Smooth muscle cell (in vitro differentiated cells): ENCODE results near the gene RHOD. TPM values are rescaled to one million over a fixed set of nuclear protein-coding genes. Genes with fewer than 3 reads are reported as not detected.

Experiments
- DNase-seq: peaks from one replicate; lab custom pipeline; 2025; ENCODE audit not compliant: unreplicated experiment; lab: John Stamatoyannopoulos, UW
- H2AFZ ChIP-seq: fragments of 200-600 bp; sonication (generic); 2 replicates; pipeline ENCODE4 v1.6.0; 2016; ENCODE audit warnings: antibody characterized with exemption, low read depth, mild to moderate bottlenecking
- H3F3A ChIP-seq: fragments of 200-600 bp; sonication (generic); 2 replicates; pipeline ENCODE4 v1.6.0; 2017; ENCODE audit warnings: antibody characterized with exemption, low read depth
- H3K27ac ChIP-seq: fragments of 200-600 bp; sonication (generic); 2 replicates; pipeline ENCODE4 v1.5.1; 2016; ENCODE audit warnings: low read depth, mild to moderate bottlenecking
- H3K27me3 ChIP-seq: fragments of 200-600 bp; sonication (generic); 2 replicates; pipeline ENCODE4 v1.6.1; 2016; ENCODE audit warnings: low read depth, mild to moderate bottlenecking
- H3K36me3 ChIP-seq: fragments of 200-600 bp; sonication (generic); 2 replicates; pipeline ENCODE4 v1.5.1; 2016; ENCODE audit warnings: low read depth
- H3K4me1 ChIP-seq: fragments of 200-600 bp; sonication (generic); 2 replicates; pipeline ENCODE4 v1.5.1; 2016; ENCODE audit warnings: low read depth
- H3K4me2 ChIP-seq: fragments of 200-600 bp; sonication (generic); 2 replicates; pipeline ENCODE4 v1.6.0; 2016; ENCODE audit warnings: mild to moderate bottlenecking
- H3K4me3 ChIP-seq: fragments of 200-600 bp; sonication (generic); 2 replicates; pipeline ENCODE4 v1.5.1; 2016; ENCODE audit warnings: mild to moderate bottlenecking
- H3K79me2 ChIP-seq: fragments of 200-600 bp; sonication (generic); 2 replicates; pipeline ENCODE4 v1.6.0; 2016; ENCODE audit warnings: low read depth, mild to moderate bottlenecking
- H3K9ac ChIP-seq: fragments of 200-600 bp; sonication (generic); 2 replicates; pipeline ENCODE4 v1.6.0; 2016; ENCODE audit warnings: low read depth
- H3K9me3 ChIP-seq: fragments of 200-600 bp; sonication (generic); replicated peaks from 2 replicates; pipeline ENCODE4 v1.5.1; 2016; ENCODE audit warnings: low read depth
- H4K20me1 ChIP-seq: fragments of 200-600 bp; sonication (generic); 2 replicates; pipeline ENCODE4 v1.6.0; 2016; ENCODE audit warnings: low read depth
- WGBS: methylation state at CpG from one replicate; pipeline ENCODE4 v1.1.7; 2016; ENCODE audit warnings: low lambda C conversion rate; 5-methylcytosine and 5-hydroxymethylcytosine counted together
- polyA plus RNA-seq: library from polyadenylated mRNA; unstranded; fragments of >200 nt; fragmentation: Nextera tagmentation; extraction: Ambion mirVana; gene quantifications from 2 replicates; pipeline ENCODE4 v1.2.1, GENCODE V29; 2016
- total RNA-seq: library from RNA; depleted of rRNA; stranded (reverse); fragments of >200 nt; gene quantifications from 2 replicates; pipeline ENCODE4 v1.2.3, GENCODE V29; 2014
- TF ChIP-seq, protein P1 (sequence below): fragments of 200-600 bp; sonication (generic); IDR thresholded peaks from 2 replicates; pipeline ENCODE4 v1.5.1; 2017; ENCODE audit warnings: borderline replicate concordance, mild to moderate bottlenecking, antibody characterized with exemption; ENCODE audit not compliant: insufficient read depth, poor library complexity, severe bottlenecking

RHOD gene
- total and polyA plus RNA-seq, 2 experiments from 2014 or later, result 28.4 to 38.9 TPM

DNA sequence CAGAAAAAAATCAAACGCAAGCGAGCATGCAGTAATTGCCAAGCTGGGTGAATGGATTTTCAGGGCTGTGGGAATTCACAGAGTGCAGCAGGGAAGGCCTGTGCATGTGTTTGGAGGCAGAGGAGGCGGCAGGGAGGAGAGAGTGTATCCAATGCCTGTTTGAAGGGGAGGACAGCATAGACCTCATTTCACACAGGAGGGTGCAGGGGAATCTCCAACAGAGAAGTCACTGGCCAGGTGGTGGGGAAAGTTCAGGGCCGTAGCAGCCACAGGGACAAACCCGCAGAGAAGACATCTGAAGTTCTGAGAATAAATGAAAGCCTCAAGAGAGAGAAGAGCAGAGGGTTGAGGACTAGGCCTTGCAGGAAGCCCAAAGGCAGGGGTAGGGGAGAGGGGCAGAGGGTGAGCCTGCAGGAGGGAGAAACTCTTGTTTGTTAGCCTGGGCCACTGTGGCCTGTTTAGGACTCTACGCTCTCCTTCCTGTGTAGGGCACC is 43.2 kb downstream of the RHOD start:
- 94% methylated on average over 6 of the region's 6 CpGs for WGBS
- H3K27ac ChIP-seq, result no peak overlapping the region
- H3K4me2 ChIP-seq, result no peak overlapping the region

DNA sequence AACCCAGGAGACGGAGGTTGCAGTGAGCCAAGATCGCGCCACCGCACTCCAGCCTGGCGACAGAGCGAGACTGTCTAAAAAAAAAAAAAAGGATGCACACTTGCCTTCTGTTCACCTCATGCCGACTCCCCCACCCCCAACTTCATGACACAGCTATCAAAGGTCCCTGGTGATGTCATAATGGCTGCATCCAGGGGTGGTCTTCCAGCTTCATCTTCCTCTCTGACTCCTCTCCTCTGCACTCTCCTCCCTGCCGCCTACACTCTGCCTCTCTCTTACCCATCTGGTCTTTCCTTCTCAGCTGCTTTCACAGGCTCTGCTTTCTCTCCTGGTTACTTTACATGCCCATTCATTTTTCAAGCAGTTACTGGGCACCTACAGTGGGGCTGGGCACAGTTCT is 46.0 kb downstream of the RHOD start:
- H3K27me3 ChIP-seq, result no peaks in the 10 kb centered on the region
- H4K20me1 ChIP-seq, result no peaks in the 10 kb centered on the region
- no peak overlapping the region for H3K4me2 ChIP-seq
- no peaks in the 10 kb centered on the region for H3F3A ChIP-seq
- H3K4me3 ChIP-seq, result no peak overlapping the region
- DNase-seq, result no peak
- H3K9me3 ChIP-seq, result no peaks in the 10 kb centered on the region
- H3K9ac ChIP-seq, result no peak overlapping the region
- WGBS, result 98% methylated on average over 8 of the region's 8 CpGs
- H2AFZ ChIP-seq, result no peak overlapping the region
- TF ChIP-seq, protein P1, sequence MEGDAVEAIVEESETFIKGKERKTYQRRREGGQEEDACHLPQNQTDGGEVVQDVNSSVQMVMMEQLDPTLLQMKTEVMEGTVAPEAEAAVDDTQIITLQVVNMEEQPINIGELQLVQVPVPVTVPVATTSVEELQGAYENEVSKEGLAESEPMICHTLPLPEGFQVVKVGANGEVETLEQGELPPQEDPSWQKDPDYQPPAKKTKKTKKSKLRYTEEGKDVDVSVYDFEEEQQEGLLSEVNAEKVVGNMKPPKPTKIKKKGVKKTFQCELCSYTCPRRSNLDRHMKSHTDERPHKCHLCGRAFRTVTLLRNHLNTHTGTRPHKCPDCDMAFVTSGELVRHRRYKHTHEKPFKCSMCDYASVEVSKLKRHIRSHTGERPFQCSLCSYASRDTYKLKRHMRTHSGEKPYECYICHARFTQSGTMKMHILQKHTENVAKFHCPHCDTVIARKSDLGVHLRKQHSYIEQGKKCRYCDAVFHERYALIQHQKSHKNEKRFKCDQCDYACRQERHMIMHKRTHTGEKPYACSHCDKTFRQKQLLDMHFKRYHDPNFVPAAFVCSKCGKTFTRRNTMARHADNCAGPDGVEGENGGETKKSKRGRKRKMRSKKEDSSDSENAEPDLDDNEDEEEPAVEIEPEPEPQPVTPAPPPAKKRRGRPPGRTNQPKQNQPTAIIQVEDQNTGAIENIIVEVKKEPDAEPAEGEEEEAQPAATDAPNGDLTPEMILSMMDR, result no peak
- no peak overlapping the region for H3K27ac ChIP-seq
- H3K79me2 ChIP-seq, result no peaks in the 10 kb centered on the region
- no peaks in the 10 kb centered on the region for H3K4me1 ChIP-seq
- H3K36me3 ChIP-seq, result no peaks in the 10 kb centered on the region

More for the DNA sequence above, 43.2 kb downstream of the RHOD start:
- no peaks in the 10 kb centered on the region for H3F3A ChIP-seq
- no peak for DNase-seq
- TF ChIP-seq, protein P1, result no peak
- H3K36me3 ChIP-seq, result no peaks in the 10 kb centered on the region
- no peak overlapping the region for H3K9ac ChIP-seq
- H3K9me3 ChIP-seq, result no peaks in the 10 kb centered on the region
- H2AFZ ChIP-seq, result no peak overlapping the region
- no peaks in the 10 kb centered on the region for H4K20me1 ChIP-seq
- H3K4me3 ChIP-seq, result no peak overlapping the region
- peaks cover 3% of the 10 kb centered on the region for H3K27me3 ChIP-seq
- no peaks in the 10 kb centered on the region for H3K79me2 ChIP-seq
- no peaks in the 10 kb centered on the region for H3K4me1 ChIP-seq

DNA sequence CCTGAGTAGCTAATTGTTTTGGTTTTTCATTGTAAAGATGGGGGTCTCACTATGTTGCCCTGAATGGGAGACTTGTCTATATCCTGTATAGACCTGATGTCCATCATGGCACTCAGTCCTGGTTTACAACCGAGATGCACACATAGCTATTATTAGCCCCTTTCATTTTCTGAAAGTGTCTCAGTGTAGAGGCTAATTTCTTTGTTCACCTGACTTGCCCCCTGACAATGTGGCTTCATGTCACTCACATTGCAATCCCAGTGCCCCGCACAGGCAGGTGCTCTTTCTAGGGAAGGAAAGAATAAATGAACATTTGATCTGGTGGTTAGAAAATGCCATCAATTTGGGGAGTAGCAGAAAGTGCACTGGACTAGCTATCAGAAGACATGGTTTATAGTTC is 49.3 kb downstream of the RHOD start:
- Histone ChIP-seq H3K4me3 (no peak overlapping the region), H3K4me2 (no peak overlapping the region), H3K27me3 (no peaks in the 10 kb centered on the region), H3K4me1 (no peaks in the 10 kb centered on the region), H3K9me3 (no peaks in the 10 kb centered on the region), H3K36me3 (no peaks in the 10 kb centered on the region), H3F3A (no peaks in the 10 kb centered on the region), H3K27ac (no peak overlapping the region), H3K79me2 (no peaks in the 10 kb centered on the region), H2AFZ (no peak overlapping the region), H4K20me1 (no peaks in the 10 kb centered on the region), H3K9ac (no peak overlapping the region)
- no peak for DNase-seq
- WGBS, result 96% methylated on average over 2 of the region's 2 CpGs
- TF ChIP-seq, protein P1, result no peak

DNA sequence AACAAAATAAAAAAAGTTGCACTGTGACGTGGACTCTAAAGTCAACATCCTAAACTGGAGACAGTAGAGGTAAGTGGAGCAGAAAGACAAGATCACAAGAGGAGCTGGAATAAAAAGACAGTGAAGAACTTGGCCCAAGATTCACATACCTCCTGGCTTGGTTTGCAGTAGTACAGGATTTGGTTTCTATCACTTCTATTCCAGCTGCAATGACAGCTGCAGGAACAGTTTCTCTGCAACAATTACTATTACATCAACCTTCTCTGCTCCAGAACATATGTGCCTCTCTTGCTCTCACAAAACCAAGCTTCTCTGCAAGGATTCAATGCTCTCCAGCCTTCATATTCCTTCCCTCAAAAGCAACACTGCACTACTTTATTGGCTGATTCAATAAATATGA is 54.6 kb downstream of the RHOD start:
- TF ChIP-seq, protein P1, result no peak
- no peak overlapping the region for H3K9ac ChIP-seq
- H3K4me3 ChIP-seq, result no peak overlapping the region
- no peak overlapping the region for H2AFZ ChIP-seq
- no peaks in the 10 kb centered on the region for H3K4me1 ChIP-seq
- no peaks in the 10 kb centered on the region for H3K27me3 ChIP-seq
- H3F3A ChIP-seq, result peaks cover under 1% of the 10 kb centered on the region
- H3K79me2 ChIP-seq, result no peaks in the 10 kb centered on the region
- H3K9me3 ChIP-seq, result no peaks in the 10 kb centered on the region
- no peak overlapping the region for H3K4me2 ChIP-seq
- H3K27ac ChIP-seq, result no peak overlapping the region
- H3K36me3 ChIP-seq, result no peaks in the 10 kb centered on the region
- no peak for DNase-seq
- H4K20me1 ChIP-seq, result no peaks in the 10 kb centered on the region
- WGBS, result 73% methylated on average over 1 of the region's 1 CpG
